Hepatocyte (in vitro differentiated cells): Measurements from ENCODE around the gene RAB18.

Source experiments
- EZH2 ChIP-seq: fragments of 200-600 bp; sonication (generic); IDR thresholded peaks from 2 replicates; pipeline ENCODE4 v1.6.1; 2016; ENCODE audit warnings: antibody characterized with exemption, mild to moderate bottlenecking, borderline replicate concordance
- EZH2phosphoT487 ChIP-seq: fragments of 200-600 bp; sonication (generic); IDR thresholded peaks from one replicate; pipeline ENCODE4 v1.6.1; 2018; ENCODE audit warnings: antibody characterized with exemption, mild to moderate bottlenecking, low read depth, moderate library complexity; ENCODE audit not compliant: unreplicated experiment, severe bottlenecking
- TF ChIP-seq, protein P1 (sequence below): fragments of 200-600 bp; sonication (generic); IDR thresholded peaks from 2 replicates; pipeline ENCODE4 v1.5.1; 2016; ENCODE audit warnings: antibody characterized with exemption, mild to moderate bottlenecking; ENCODE audit not compliant: poor library complexity

DNA sequence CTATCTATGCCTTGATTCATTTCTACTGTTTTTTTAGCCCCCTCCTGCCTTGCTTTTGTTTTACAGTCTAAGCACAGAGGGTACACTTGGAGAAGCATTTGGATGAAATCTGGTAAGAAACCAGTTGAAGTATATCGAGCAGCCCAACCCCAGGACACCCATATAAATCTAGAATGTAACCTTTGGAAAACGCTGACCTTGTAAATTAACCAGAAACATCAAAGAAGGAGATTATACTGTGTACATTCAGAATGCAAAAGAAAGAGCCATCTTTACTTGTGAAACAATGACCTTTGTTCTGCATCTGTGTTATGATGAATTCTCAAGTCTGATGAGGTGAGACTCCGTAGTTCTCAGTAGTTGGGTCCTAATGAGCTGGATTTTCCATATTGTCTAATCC, 49.3 kb upstream of the RAB18 start:
- TF ChIP-seq, protein P1, sequence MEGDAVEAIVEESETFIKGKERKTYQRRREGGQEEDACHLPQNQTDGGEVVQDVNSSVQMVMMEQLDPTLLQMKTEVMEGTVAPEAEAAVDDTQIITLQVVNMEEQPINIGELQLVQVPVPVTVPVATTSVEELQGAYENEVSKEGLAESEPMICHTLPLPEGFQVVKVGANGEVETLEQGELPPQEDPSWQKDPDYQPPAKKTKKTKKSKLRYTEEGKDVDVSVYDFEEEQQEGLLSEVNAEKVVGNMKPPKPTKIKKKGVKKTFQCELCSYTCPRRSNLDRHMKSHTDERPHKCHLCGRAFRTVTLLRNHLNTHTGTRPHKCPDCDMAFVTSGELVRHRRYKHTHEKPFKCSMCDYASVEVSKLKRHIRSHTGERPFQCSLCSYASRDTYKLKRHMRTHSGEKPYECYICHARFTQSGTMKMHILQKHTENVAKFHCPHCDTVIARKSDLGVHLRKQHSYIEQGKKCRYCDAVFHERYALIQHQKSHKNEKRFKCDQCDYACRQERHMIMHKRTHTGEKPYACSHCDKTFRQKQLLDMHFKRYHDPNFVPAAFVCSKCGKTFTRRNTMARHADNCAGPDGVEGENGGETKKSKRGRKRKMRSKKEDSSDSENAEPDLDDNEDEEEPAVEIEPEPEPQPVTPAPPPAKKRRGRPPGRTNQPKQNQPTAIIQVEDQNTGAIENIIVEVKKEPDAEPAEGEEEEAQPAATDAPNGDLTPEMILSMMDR, result no peak
- no peak for TF ChIP-seq EZH2phosphoT487
- no peak for TF ChIP-seq EZH2
